SK-N-SH (cell line): Measurements from ENCODE around the gene ADCY6. TPM values are rescaled to one million over a fixed set of nuclear protein-coding genes. Genes with fewer than 3 reads are reported as not detected.

Experiments
- CTCF ChIA-PET: fragments of 300-600, 350-600 bp; formaldehyde crosslinking; extraction: SDS; loops from one replicate; lab custom pipeline; 2021; lab: Yijun Ruan, JAX
- POLR2A ChIA-PET: fragments of 350-600 bp; sonication (Branson Sonifier 250); formaldehyde crosslinking; extraction: SDS; loops from one replicate; lab custom pipeline; 2020; ENCODE audit warnings: antibody characterized with exemption, inconsistent platforms; lab: Yijun Ruan, JAX
- DNase-seq: peaks from one replicate; pipeline ENCODE4 v3.0.0; 2012
- H2AFZ ChIP-seq: fragments of 200-600 bp; sonication (generic); 2 replicates; pipeline ENCODE4 v1.8.1; 2016; ENCODE audit warnings: antibody characterized with exemption, mild to moderate bottlenecking, low read depth
- H3F3A ChIP-seq: fragments of 200-600 bp; sonication (generic); replicated peaks from 2 replicates; pipeline ENCODE3; 2016; ENCODE audit warnings: antibody characterized with exemption, mild to moderate bottlenecking; ENCODE audit not compliant: insufficient read depth
- H3K27ac ChIP-seq, 2 experiments: fragments of 200-500 bp in 1 of 2; fragments of 200-600 bp in 1 of 2; sonication (Bioruptor generic) in 1 of 2; sonication (generic), shearing (Covaris generic) in 1 of 2; 2 replicates each; pipeline versions ENCODE4 v1.5.1 to v1.6.1; 2014 to 2016; ENCODE audit warnings: low read depth in 2 of 2, inconsistent platforms in 1 of 2, low read length in 1 of 2, mild to moderate bottlenecking in 1 of 2, mixed read lengths in 1 of 2
- H3K27me3 ChIP-seq: fragments of 200-600 bp; sonication (generic), shearing (Covaris generic); 2 replicates; pipeline ENCODE4 v1.6.1; 2016; ENCODE audit warnings: mixed run types; ENCODE audit not compliant: insufficient read depth
- H3K36me3 ChIP-seq, 2 experiments: fragments of 200-500 bp in 1 of 2; fragments of 200-600 bp in 1 of 2; sonication (Bioruptor generic) in 1 of 2; sonication (generic) in 1 of 2; replicated peaks in 1 of 2; 2 replicates each; pipeline versions ENCODE3 to v1.5.1; 2014 to 2016; ENCODE audit warnings: low read length in 1 of 2, mild to moderate bottlenecking in 1 of 2; ENCODE audit not compliant: insufficient read depth in 2 of 2, control insufficient read depth in 1 of 2
- H3K4me1 ChIP-seq, 2 experiments: fragments of 200-500 bp in 1 of 2; fragments of 200-600 bp in 1 of 2; sonication (Bioruptor generic) in 1 of 2; sonication (generic), shearing (Covaris generic) in 1 of 2; 2 replicates each; pipeline versions ENCODE4 v1.5.1 to v1.6.1; 2014 to 2016; ENCODE audit warnings: low read depth in 1 of 2, low read length in 1 of 2, mixed run types in 1 of 2; ENCODE audit not compliant: insufficient read depth in 2 of 2, control insufficient read depth in 1 of 2
- H3K4me2 ChIP-seq: fragments of 200-600 bp; sonication (generic), shearing (Covaris generic); 2 replicates; pipeline ENCODE4 v1.6.1; 2017; ENCODE audit warnings: mixed run types
- H3K4me3 ChIP-seq, 2 experiments: fragments of 200-500 bp in 1 of 2; fragments of 200-600 bp in 1 of 2; sonication (Bioruptor generic) in 1 of 2; sonication (generic), shearing (Covaris generic) in 1 of 2; 2 replicates each; pipeline versions ENCODE4 v1.5.1 to v1.8.1; 2014 to 2016; ENCODE audit warnings: low read depth in 2 of 2, inconsistent platforms in 1 of 2, low read length in 1 of 2, mild to moderate bottlenecking in 1 of 2, mixed read lengths in 1 of 2, moderate library complexity in 1 of 2
- H3K79me2 ChIP-seq: fragments of 200-600 bp; sonication (generic); 2 replicates; pipeline ENCODE4 v1.8.1; 2017; ENCODE audit warnings: mild to moderate bottlenecking; ENCODE audit not compliant: insufficient read depth
- H3K9ac ChIP-seq: fragments of 200-600 bp; sonication (generic); 2 replicates; pipeline ENCODE4 v1.6.1; 2017; ENCODE audit warnings: mixed run types
- H3K9me2 ChIP-seq: fragments of 200-600 bp; sonication (generic); 2 replicates; pipeline ENCODE4 v1.6.1; 2017; ENCODE audit warnings: mixed run types
- H3K9me3 ChIP-seq: fragments of 200-600 bp; sonication (generic); 2 replicates; pipeline ENCODE4 v1.6.1; 2017; ENCODE audit warnings: mixed run types, mild to moderate bottlenecking, moderate library complexity
- H4K20me1 ChIP-seq: fragments of 200-600 bp; sonication (generic); 2 replicates; pipeline ENCODE4 v1.6.1; 2017; ENCODE audit warnings: mild to moderate bottlenecking, mixed run types; ENCODE audit not compliant: insufficient read depth
- EZH2phosphoT487 ChIP-seq: fragments of 200-600 bp; sonication (generic); IDR thresholded peaks from 2 replicates; pipeline ENCODE4 v1.6.1; 2017; ENCODE audit warnings: low read depth, mixed run types, mild to moderate bottlenecking, antibody characterized with exemption, moderate library complexity, borderline replicate concordance
- FOXJ3 ChIP-seq: sonication (generic); formaldehyde crosslinking; IDR thresholded peaks from 2 replicates; pipeline ENCODE4 v1.5.1; 2020; ENCODE audit warnings: mild to moderate bottlenecking, missing genetic modification reagents
- RXRA ChIP-seq: IDR thresholded peaks from 2 replicates; pipeline ENCODE4 v1.4.0; 2012; ENCODE audit warnings: low read depth, mild to moderate bottlenecking, borderline replicate concordance
- TCF12 ChIP-seq: IDR thresholded peaks from 2 replicates; pipeline ENCODE4 v1.4.0; 2012
- YY1 ChIP-seq: IDR thresholded peaks from 2 replicates; pipeline ENCODE4 v1.4.0; 2012; ENCODE audit warnings: low read depth, mild to moderate bottlenecking
- WGBS: methylation state at CpG from one replicate; pipeline ENCODE4 v1.1.6; 2017; ENCODE audit warnings: low lambda C conversion rate; 5-methylcytosine and 5-hydroxymethylcytosine counted together
- polyA plus RNA-seq, 3 experiments: library from polyadenylated mRNA; depleted of rRNA; stranded (reverse); fragments of >200 nt; gene quantifications; 2 replicates each; pipeline ENCODE4 v1.2.3, GENCODE V29; 2012
- TF ChIP-seq, protein P1 (sequence below): IDR thresholded peaks from 2 replicates; pipeline ENCODE4 v1.6.1; 2012; ENCODE audit warnings: mild to moderate bottlenecking, low read depth, low read length, moderate library complexity
- TF ChIP-seq, protein P2 (sequence below): IDR thresholded peaks from 2 replicates; pipeline ENCODE4; 2012

Gene ADCY6
- polyA plus RNA-seq, 1 of the 3 experiments (the other 2 are of a cell fraction): 36.0 TPM

DNA sequence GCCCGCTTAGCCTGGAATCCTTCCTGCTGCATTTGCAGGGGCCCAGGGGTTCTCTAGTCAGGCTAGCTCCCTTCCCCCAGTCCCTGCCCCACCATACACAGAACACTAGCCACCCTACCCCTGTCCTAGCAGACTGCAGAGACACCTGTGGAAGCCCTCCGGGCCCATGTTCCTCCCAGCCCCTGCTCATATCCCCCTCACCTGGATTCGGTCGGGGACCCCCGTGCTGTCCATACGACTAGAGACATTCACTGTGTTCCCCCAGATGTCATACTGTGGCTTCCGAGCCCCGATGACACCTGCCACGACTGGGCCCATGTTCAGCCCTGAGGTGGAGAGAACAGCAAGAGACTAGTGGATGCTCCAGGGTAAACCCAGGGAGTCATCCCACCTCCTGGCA lies 20.2 kb downstream of the ADCY6 start:
- peaks cover 18 to 64% of the 10 kb centered on the region in 2 experiments for H3K36me3 ChIP-seq

DNA sequence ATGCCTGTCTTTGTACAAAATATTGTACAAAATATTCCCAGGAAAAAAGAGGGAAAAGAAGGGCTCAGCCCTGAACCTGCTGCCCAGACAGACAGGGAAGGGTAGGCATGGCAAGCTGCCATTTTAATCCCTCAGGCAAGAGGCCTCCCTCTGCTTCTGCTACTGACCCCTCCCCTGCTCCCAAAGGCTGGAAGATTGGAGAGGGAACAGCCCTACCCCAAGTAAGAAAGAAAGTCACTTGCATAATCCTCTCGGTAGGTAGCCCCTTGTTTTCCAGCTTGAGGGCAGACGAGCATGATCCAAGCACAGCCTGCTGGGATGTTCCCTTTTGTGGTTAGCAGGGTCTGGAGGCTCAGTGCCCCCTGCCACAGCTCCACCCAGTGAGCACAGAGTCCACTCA lies 20.7 kb downstream of the ADCY6 start:
- Histone ChIP-seq H3K9me2 (no peaks in the 10 kb centered on the region), H4K20me1 (no peaks in the 10 kb centered on the region), H3K9me3 (no peaks in the 10 kb centered on the region), H3K27ac (no peak overlapping the region), H3K79me2 (no peaks in the 10 kb centered on the region), H3K9ac (no peak overlapping the region), H3K4me2 (no peak overlapping the region), H3K36me3 (peaks cover 17 to 58% of the 10 kb centered on the region in 2 experiments), H2AFZ (no peak overlapping the region), H3K27me3 (no peaks in the 10 kb centered on the region), H3F3A (no peaks in the 10 kb centered on the region), H3K4me3 (no peak overlapping the region), H3K4me1 (no peaks in the 10 kb centered on the region)
- CTCF ChIA-PET: interaction anchor here (1.0 to 8.4 kb wide), 4 partner anchors 14 to 47 kb away, joined by 3 to 53 read pairs (median 5); no protein-coding TSS in a partner anchor
- TF ChIP-seq, protein P1, sequence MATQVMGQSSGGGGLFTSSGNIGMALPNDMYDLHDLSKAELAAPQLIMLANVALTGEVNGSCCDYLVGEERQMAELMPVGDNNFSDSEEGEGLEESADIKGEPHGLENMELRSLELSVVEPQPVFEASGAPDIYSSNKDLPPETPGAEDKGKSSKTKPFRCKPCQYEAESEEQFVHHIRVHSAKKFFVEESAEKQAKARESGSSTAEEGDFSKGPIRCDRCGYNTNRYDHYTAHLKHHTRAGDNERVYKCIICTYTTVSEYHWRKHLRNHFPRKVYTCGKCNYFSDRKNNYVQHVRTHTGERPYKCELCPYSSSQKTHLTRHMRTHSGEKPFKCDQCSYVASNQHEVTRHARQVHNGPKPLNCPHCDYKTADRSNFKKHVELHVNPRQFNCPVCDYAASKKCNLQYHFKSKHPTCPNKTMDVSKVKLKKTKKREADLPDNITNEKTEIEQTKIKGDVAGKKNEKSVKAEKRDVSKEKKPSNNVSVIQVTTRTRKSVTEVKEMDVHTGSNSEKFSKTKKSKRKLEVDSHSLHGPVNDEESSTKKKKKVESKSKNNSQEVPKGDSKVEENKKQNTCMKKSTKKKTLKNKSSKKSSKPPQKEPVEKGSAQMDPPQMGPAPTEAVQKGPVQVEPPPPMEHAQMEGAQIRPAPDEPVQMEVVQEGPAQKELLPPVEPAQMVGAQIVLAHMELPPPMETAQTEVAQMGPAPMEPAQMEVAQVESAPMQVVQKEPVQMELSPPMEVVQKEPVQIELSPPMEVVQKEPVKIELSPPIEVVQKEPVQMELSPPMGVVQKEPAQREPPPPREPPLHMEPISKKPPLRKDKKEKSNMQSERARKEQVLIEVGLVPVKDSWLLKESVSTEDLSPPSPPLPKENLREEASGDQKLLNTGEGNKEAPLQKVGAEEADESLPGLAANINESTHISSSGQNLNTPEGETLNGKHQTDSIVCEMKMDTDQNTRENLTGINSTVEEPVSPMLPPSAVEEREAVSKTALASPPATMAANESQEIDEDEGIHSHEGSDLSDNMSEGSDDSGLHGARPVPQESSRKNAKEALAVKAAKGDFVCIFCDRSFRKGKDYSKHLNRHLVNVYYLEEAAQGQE: no peak
- no peak for TF ChIP-seq RXRA
- 90% methylated on average over 2 of the region's 2 CpGs for WGBS
- POLR2A ChIA-PET: no interaction called here
- no peak for DNase-seq

More for the DNA sequence above, 20.2 kb downstream of the ADCY6 start:
- Histone ChIP-seq H3K9me2 (no peaks in the 10 kb centered on the region), H3K4me2 (no peak overlapping the region), H3K27ac (no peak overlapping the region), H3K9ac (no peak overlapping the region), H2AFZ (no peak overlapping the region), H3K79me2 (no peaks in the 10 kb centered on the region), H4K20me1 (no peaks in the 10 kb centered on the region), H3K27me3 (no peaks in the 10 kb centered on the region), H3K4me3 (no peak overlapping the region), H3K9me3 (no peaks in the 10 kb centered on the region), H3F3A (no peaks in the 10 kb centered on the region), H3K4me1 (no peaks in the 10 kb centered on the region)
- TF ChIP-seq FOXJ3 (CRISPR knock-in tag): no peak
- TF ChIP-seq TCF12: no peak
- no peak for TF ChIP-seq EZH2phosphoT487
- no peak for TF ChIP-seq YY1
- TF ChIP-seq, protein P2, sequence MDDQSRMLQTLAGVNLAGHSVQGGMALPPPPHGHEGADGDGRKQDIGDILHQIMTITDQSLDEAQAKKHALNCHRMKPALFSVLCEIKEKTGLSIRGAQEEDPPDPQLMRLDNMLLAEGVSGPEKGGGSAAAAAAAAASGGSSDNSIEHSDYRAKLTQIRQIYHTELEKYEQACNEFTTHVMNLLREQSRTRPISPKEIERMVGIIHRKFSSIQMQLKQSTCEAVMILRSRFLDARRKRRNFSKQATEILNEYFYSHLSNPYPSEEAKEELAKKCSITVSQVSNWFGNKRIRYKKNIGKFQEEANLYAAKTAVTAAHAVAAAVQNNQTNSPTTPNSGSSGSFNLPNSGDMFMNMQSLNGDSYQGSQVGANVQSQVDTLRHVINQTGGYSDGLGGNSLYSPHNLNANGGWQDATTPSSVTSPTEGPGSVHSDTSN: no peak
- TF ChIP-seq, protein P1: no peak
- POLR2A ChIA-PET: no interaction called here
- DNase-seq: no peak
- CTCF ChIA-PET: interaction anchor here (1.0 to 8.4 kb wide), 5 partner anchors 15 to 46 kb away, joined by 3 to 53 read pairs (median 6); no protein-coding TSS in a partner anchor
- WGBS: 98% methylated on average over 8 of the region's 9 CpGs
